Forelimb muscle (tissue), 1 donor: Measurements from ENCODE around the gene LEUTX. TPM values are rescaled to one million over a fixed set of nuclear protein-coding genes. Genes with fewer than 3 reads are reported as not detected.

Experiments used
- DNase-seq: peaks from one replicate; pipeline ENCODE4 v3.0.0-alpha.2; 2013; ENCODE audit warnings: low read depth
- polyA plus RNA-seq: library from polyadenylated mRNA; unstranded; fragments of 120-200 nt; gene quantifications from one replicate; pipeline ENCODE4 v1.2.1, GENCODE V29; 2013; ENCODE audit not compliant: insufficient read length

The LEUTX gene
- polyA plus RNA-seq, 1 donor: not detected

GRCh38 chr19:39824143-39825092, 45.8 kb downstream of the LEUTX start:
- peak; percentile 78 for DNase-seq

GRCh38 chr19:39825093-39825463, 46.4 kb downstream of the LEUTX start:
- DNase-seq: no peak

GRCh38 chr19:39825531-39826076, 47.0 kb downstream of the LEUTX start:
- DNase-seq: no peak

DNA sequence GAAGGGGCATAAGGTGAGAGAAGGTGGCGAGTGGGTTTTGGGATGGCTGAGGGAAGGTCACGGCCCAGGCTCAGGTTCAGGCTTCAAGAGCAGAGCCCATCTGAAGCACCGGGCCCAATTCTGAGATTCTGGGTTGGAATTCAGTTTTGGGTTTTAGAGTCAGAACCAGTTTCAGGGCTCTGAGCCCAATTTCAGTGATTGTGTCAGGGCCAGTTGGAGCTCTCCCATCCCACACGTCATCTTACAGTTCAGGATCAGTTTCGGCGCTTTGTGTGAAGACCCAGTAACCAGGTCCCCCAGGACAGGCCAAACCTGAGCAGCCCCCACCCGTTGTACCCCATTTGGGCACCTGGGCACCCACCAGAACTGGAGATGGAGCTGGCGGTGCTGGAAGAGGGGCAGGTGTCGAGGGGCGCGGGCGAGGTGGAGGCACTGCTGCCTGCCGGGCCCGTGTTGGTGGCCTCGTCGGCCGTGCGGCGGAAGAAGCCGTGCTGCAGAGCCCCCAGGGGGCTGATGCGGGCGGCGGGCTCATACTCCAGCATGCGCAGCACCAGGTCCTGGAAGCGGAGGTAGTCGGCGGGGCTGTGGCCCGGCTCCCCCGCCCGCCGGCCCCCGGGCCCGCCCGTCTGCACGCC, 47.8 kb downstream of the LEUTX start:
- DNase-seq: no peak

DNA sequence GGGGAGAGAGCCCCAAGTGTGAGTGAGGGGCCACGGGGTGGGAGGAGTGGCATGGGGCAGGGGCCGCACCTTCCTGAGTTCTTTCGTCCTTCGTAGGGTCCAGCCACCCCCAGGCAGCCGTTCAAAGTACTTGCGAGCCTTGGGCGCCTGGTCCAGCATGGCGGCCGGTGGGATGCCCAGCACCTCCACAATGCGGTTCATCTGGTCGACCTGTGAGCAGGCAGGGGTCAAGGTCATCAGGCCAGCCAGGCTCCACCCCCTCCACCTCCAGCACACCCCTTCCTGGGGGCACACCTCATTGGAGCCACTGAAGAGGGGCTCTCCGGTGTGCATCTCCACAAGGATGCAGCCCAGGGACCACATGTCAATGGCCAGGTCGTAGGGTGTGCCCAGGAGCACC, 48.6 kb downstream of the LEUTX start:
- DNase-seq: no peak

- no peak for DNase-seq
Measured at GRCh38 chr19:39828015-39828653, 49.5 kb downstream of the LEUTX start.

- no peak for DNase-seq
Measured at GRCh38 chr19:39828654-39829032, 50.0 kb downstream of the LEUTX start.

DNA sequence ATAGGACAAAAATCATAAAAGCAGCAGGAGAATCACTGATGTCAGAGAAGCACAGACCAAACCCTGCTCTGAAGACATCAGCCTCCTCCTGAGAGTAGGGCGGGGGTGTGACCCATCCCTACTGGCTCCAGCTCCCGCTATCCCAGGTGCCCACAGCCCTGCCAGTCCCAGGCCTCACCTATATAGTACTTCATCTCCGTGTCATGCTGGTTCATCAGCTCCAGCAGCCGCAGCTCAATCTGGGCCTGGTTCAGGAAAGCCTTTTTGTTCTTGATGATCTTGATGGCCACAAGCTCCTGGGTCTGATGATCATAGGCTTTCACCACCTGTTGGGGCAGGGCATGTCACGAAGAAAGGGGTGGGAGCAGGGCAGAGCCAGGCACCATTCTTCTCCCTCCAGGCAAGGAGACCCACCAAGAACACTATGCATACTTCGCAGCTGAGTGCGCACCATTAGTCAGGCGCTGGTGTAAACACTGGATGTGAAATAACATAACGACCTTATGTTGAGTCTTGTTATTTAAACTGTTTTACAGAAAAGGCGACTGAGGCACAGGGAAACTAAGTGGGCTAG, 51.1 kb downstream of the LEUTX start:
- no peak for DNase-seq

DNA sequence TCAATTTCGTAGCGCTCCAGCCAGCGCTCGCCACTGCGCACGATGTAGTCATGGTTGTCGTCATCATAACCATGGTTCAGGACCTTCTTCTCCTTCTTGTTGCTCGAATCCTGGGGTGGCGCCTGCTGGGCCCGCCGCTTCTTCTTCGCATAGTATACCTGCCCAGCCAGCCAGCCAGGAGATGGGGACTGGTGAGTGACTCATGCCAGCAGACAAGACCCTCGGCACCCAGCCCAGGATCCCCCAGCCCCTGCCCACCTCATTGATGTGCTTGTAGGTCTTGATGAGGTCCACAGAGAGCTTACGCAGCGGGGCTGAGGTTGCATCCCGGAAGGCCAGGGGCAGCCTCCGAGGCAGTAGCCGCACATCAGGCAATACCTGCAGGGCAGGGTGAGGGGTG, 51.8 kb downstream of the LEUTX start:
- DNase-seq: no peak

GRCh38 chr19:39830847-39831246, 52.2 kb downstream of the LEUTX start:
- DNase-seq: no peak

GRCh38 chr19:39831679-39832078, 53.0 kb downstream of the LEUTX start:
- no peak for DNase-seq

DNA sequence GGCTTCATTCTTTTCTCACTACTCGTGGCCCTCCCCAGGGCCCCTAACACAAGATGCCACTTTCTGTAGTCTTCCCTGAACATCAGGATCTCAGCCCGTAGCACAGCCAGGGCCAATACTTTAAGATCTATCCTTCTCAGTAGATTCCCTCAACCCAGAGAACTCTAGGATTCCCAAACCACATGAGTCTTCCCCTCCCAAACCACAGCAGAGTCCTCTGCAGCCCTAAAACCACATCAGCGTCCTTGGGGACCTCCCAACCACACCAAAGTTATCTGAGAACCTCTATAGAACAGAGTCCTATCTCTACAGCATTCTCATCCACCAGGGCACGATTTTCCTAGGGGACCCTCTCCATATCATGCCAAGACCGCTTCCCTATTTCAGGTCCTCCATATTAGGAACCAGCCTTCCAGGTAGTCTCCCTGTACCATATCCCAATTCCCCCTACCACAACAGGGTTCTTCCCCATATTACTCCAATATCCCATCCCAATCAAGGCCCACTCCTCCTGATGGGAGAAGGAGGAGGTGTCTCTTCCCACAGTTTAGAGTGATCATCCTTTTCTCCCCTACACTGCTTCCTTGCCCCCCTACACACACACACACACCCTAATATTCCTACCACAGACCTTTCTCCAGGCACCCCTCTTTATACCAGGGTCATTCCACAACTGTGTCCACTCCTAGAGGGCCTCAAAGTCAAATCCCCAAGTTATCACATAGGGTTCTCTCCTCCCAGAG, 53.9 kb downstream of the LEUTX start:
- no peak for DNase-seq

- DNase-seq: no peak
Measured at GRCh38 chr19:39833160-39833463, 54.5 kb downstream of the LEUTX start.

- DNase-seq: peak; percentile 92
Measured at GRCh38 chr19:39833464-39834286, 55.0 kb downstream of the LEUTX start, which contains the start of gene DYRK1B. TSS of gene DYRK1B (minus strand) at chr19:39834162. CDS start at chr19:39831867, 2,295 bp downstream.

- DNase-seq: no peak
Measured at GRCh38 chr19:39834287-39834841, 55.7 kb downstream of the LEUTX start.

Other genes starting within 250 kb of the LEUTX start
- gene EID2B, start 246.0 kb upstream of the LEUTX start, polyA plus RNA-seq: 2.0 TPM
- 8.8 TPM for gene EID2, start 238.7 kb upstream of the LEUTX start, polyA plus RNA-seq
- 0.25 TPM for gene LGALS13, start 176.3 kb upstream of the LEUTX start, polyA plus RNA-seq
- gene LGALS16, start 122.9 kb upstream of the LEUTX start, polyA plus RNA-seq: not detected
- gene LGALS14, start 74.4 kb upstream of the LEUTX start, polyA plus RNA-seq: 0.30 TPM
- gene CLC, start 40.8 kb upstream of the LEUTX start, polyA plus RNA-seq: 1.3 TPM
- gene DYRK1B, start 55.3 kb downstream of the LEUTX start, polyA plus RNA-seq: 53.2 TPM
- gene FBL, start 67.5 kb downstream of the LEUTX start, polyA plus RNA-seq: 215 TPM
- 5.6 TPM for gene FCGBP, start 155.8 kb downstream of the LEUTX start, polyA plus RNA-seq
- 54.5 TPM for gene PSMC4, start 192.3 kb downstream of the LEUTX start, polyA plus RNA-seq
- gene ZNF546, start 218.2 kb downstream of the LEUTX start, polyA plus RNA-seq: 4.6 TPM